ENCODE data around the gene SPRN. TPM values are rescaled to one million over a fixed set of nuclear protein-coding genes. Genes with fewer than 3 reads are reported as not detected.
A peak's percentile ranks its signal among the peaks of the same experiment; 100 is the strongest.
"Not testable (repeated sequence)": the region's sequence is repeated elsewhere in the genome, so short reads cannot be mapped to it uniquely, and the experiment has no call there.

The SPRN gene
- total RNA-seq, 2 experiments from 2014 or later: not detected

DNA sequence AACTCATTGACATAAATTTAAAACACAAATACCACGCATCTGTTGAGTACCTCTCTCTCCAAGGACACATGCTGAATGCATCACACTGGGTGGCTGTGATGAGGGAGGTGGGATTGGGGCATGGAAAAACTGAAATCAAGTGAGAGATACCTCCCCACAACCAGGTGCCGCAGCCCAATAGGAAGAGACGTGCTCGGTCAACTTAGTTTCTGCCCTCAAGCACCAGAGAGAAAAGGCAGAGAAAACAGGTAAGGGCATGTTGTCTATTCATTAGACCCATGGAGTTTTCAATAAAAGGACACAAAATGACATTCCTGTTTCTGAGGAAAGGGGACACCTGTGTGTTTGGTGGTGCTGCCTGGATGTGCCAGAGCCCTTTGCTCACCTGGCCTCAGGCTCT, 5.1 kb upstream of the SPRN start:
- CTCF ChIA-PET, DNase-seq, ATAC-seq: not testable (repeated sequence)

DNA sequence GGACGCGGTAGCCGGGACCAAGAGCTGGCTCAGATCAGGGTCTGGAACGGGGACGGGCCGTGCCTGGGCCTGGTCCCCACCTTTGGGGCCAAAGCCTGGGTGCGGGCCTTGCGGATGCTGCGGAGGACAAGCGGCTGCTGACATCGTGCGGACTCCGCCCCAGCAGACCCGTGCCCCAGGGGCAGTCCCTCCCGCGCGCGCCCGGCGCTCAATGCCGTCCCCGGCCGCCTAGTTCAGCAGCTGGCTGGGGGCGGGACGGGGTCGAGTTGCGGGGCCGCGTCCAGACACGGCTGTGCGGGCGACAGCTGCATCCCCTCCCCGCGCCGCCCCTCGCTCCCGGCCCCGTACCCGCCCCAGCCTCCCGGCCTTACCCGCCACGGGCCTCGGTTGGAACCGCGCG, 323 bp downstream of the SPRN start:
- H3K4me1 Mint-ChIP-seq; H3K4me3 Mint-ChIP-seq; H3K27me3 Mint-ChIP-seq; H3K27ac Mint-ChIP-seq; H3K9me3 Mint-ChIP-seq (ENCODE audit: low read depth); CTCF ChIA-PET; POLR2A ChIA-PET; intact Hi-C loops (cut with DNase I, micrococcal nuclease); DNase-seq; H3K36me3 Mint-ChIP-seq (ENCODE audit: low read depth); ATAC-seq: not testable (repeated sequence)

More for the DNA sequence above, 5.1 kb upstream of the SPRN start:
- H3K9me3 Mint-ChIP-seq (ENCODE audit: low read depth); H3K27ac Mint-ChIP-seq; H3K4me3 Mint-ChIP-seq; POLR2A ChIA-PET; H3K36me3 Mint-ChIP-seq (ENCODE audit: low read depth); H3K27me3 Mint-ChIP-seq; H3K4me1 Mint-ChIP-seq: not testable (repeated sequence)
- intact Hi-C loops (cut with DNase I, micrococcal nuclease): loop anchor here (2.0 to 5.0 kb wide), 2 partner anchors 143 kb away; no protein-coding TSS in a partner anchor

DNA sequence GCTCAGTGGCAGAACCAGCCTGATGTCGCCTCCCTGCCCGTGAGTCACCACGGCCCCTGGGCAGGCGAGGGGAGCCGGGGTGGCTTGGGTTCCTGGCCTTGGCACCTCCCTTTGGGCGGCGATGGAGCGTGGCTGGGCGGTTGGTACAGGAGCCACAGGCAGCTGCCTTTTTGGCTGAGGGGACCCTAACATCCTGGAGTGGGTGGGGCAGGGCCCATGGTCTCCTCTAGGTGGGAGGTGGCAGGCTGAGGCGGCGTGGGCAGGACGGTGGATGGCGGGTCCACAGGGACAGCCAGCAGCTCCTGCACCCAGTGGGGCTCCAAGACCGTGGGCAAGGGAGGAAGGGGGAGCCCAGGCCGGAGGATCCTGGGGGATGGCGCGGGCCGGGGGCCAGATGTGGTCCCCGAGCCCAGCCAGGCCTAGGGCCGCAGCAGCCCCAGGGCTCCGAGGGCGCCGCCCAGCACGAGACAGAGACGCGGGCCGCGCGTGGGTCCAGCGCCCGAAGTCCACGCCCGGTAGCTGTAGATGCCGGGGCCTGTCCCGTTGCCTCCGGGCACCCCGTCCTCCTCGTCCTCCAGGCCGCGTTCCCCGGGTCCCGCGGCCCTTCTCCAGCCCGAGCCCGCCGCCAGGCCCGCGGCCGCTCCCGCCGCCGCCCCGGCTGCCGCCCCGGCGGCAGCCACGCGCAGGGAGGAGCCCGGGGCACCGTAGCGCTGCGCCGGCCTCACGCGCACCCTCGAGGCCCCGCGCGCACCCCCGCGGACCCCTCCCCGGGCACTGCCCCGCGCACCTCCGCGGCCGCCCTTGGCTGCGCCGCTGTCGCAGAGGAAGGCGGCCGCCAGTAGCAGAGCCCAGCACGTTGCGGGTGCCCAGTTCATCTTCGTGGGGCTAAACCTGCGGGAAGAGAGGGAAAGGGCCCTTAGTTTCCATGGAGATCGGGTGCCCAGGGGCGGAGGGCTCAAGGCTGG, 1.3 kb downstream of the SPRN start:
- ATAC-seq (peak; percentile 43), DNase-seq (no peak)
- no peaks in the 10 kb centered on the region for H3K4me1 Mint-ChIP-seq
- H3K27me3 Mint-ChIP-seq: peaks cover 2% of the 10 kb centered on the region
- ChIA-PET CTCF (no interaction called here), POLR2A (no interaction called here)
- no peak overlapping the region for H3K4me3 Mint-ChIP-seq
- intact Hi-C loops (cut with DNase I, micrococcal nuclease): no loop called here
- H3K36me3 Mint-ChIP-seq (ENCODE audit: low read depth): peaks cover 6% of the 10 kb centered on the region
- H3K27ac Mint-ChIP-seq: no peak overlapping the region
- no peaks in the 10 kb centered on the region for H3K9me3 Mint-ChIP-seq (ENCODE audit: low read depth)

DNA sequence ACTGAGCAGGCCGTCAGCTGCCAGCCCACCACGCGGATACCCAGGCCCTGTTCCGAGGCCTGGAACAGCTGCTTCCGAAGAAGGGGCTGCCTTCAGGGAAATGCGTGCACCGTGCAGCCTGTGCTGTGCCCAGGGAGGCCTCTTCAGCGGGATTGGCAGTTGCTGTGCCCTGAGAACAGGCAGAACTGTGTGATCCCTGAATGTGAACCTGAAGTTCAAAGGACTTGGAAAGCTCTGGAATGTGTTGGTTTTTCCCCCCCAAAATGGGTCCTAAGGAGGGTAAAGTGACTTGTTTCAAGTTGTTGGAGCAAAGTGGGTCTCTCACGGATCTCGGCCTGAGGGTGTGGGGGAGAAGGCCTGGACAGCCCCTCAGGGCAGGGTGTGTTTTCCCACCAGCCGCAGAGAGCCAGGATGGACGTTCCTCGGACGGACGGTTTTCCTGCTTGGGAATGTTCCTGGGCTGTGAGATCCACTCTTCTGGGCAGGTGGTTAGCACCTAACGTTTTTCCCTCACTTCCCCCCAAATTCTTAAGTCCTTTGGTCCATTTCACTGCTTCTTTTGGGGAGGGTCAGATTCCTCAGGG, 2.1 kb downstream of the SPRN start:
- no peak for ATAC-seq
- POLR2A ChIA-PET: no interaction called here
- Mint-ChIP-seq H3K4me1 (no peaks in the 10 kb centered on the region), H3K36me3 (ENCODE audit: low read depth) (peaks cover 6% of the 10 kb centered on the region), H3K4me3 (no peak overlapping the region), H3K9me3 (ENCODE audit: low read depth) (no peaks in the 10 kb centered on the region), H3K27ac (no peak overlapping the region), H3K27me3 (peaks cover 2% of the 10 kb centered on the region)
- DNase-seq: no peak
- CTCF ChIA-PET: no interaction called here
- intact Hi-C loops (cut with DNase I, micrococcal nuclease): no loop called here

DNA sequence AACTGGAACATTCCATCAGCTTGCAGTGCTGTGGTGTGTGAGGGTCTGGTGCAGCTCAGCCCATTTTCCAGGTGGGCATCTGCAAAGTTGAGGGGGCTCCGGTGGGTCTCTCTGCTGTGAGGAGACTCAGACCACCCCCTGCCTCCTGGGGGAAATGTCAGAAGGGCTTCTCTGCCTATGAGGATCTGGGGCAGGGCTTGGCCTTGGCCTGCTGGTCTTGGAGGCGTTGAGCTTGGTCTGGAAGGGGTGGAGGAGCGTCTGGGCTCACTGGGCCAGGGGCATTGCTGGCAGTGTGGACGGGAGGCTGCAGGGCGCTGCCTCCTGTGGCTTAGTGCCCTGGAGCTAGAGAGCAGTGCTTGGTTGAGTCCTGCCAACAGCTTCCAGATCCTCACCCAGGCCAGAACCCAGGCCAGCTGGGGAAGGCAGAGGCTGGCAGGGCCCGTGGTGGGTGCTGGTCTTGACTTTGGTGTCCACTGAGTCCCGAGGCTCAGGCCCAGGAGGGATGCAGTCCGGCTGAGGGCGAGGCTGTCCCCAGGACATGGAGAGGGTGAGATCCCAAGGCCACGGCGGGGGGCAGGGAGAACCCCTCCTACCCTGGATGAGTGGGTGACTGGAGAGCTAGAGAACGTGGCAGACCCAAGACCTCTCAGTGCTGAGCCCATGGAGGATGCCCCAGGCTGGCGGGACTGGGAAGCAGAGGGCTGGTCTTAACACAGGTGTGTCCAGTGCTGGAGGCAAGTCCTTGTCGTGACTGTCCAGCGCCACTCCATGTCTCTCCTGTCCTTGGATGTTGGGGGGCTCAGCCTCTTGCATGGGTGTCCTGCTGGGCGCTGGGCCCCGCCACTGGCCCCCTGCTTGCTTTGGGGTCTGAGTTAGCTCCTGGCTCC, 2.8 kb downstream of the SPRN start:
- ChIA-PET CTCF (interaction anchor here (0.5 kb wide), 1 partner anchor 99 kb away, joined by 3 read pairs; no protein-coding TSS in a partner anchor), POLR2A (no interaction called here)
- intact Hi-C loops (cut with DNase I, micrococcal nuclease): no loop called here
- Mint-ChIP-seq H3K9me3 (ENCODE audit: low read depth) (no peaks in the 10 kb centered on the region), H3K27ac (no peak overlapping the region), H3K4me3 (no peak overlapping the region), H3K27me3 (peaks cover 2% of the 10 kb centered on the region), H3K36me3 (ENCODE audit: low read depth) (peaks cover 6% of the 10 kb centered on the region), H3K4me1 (no peaks in the 10 kb centered on the region)
- DNase-seq (no peak), ATAC-seq (no peak)

DNA sequence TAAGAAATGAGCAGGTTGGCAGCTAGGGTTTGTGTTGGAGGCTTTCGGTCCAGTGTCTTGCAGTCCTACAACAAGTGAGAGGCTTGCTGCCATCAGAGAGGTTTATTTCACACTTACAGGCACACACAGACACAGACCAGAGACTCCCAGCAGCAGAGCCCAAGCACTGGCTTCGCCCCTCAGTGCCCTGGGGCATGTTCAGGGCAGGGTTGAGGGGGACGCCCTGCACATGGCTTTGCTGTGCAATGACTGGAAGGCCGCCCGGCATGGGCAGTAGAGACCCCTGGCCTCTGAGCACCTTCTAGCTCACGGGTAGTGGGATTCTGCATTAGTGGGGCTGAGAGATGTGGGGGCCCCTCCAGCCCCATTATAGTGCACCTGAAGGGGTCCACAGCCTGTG, 3.8 kb downstream of the SPRN start:
- DNase-seq (no peak), ATAC-seq (no peak)
- ChIA-PET CTCF (interaction anchor here (0.9 kb wide), 1 partner anchor 17 kb away, joined by 3 read pairs; no protein-coding TSS in a partner anchor), POLR2A (no interaction called here)
- H3K27me3 Mint-ChIP-seq: peaks cover 2% of the 10 kb centered on the region
- H3K9me3 Mint-ChIP-seq (ENCODE audit: low read depth): peaks cover 2% of the 10 kb centered on the region
- no peaks in the 10 kb centered on the region for H3K4me1 Mint-ChIP-seq
- H3K27ac Mint-ChIP-seq: no peak overlapping the region
- H3K36me3 Mint-ChIP-seq (ENCODE audit: low read depth): peaks cover 12% of the 10 kb centered on the region
- H3K4me3 Mint-ChIP-seq: no peak overlapping the region
- intact Hi-C loops (cut with DNase I, micrococcal nuclease): no loop called here

DNA sequence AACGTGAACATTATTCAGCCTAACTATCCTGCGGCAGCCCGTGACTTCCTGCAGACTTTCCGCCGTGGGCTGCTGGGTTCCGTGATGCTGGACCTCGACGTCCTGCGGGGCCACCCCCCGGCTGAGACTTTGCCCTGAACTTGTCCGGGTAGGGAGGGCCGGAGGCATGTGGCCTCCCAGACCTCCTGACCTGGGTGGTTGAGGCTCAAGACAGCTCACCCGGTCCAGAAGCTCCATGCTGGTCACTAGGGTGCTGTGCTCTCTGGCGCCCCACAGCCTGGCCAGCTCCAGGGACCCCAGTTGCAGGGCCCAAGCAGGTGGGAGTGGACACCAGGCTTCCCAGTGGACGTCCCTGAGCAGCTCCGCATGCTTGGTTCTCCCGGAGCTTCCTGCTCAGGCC, 4.4 kb downstream of the SPRN start:
- H3K27ac Mint-ChIP-seq: no peak overlapping the region
- no peak for ATAC-seq
- CTCF ChIA-PET: interaction anchor here (0.9 kb wide), 1 partner anchor 17 kb away, joined by 3 read pairs; no protein-coding TSS in a partner anchor

DNA sequence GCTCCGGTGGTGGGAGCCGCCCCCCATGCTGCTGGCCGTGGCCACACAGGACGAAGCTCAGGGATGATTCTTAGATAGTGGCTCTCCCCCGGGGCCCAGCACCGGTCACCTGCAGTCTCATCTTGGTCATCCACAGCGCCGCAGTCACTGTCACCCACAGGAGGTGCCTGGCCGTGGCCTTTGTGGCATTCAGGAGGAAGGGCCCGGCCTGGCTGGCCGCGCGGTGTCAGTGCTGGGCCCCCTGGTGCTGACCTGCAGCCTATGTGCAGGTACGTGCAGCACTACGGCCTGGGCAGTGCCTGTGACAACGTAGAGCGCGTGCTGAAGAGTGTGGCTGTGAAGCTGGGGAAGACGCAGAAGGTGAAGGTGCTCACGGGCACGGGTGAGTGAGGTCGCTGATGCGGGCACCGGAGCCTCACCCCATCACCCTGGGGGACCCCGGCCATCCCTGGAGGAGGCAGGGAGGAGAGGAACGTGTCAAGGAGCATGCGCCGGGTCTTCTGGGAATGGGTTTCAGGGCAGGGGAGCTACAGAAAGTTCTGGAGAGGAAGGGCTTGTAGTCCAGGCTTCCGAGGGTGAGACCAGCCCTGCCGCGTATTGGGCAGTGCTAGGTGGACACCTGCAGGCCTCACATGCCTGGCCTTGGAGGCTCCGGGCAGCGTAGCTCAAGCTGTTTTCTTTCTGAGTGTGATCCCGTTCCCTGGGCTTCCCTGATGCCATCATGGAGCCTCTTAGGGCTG, 5.0 kb downstream of the SPRN start:
- no peak for DNase-seq
- ChIA-PET POLR2A (no interaction called here), CTCF (no interaction called here)
- intact Hi-C loops (cut with DNase I, micrococcal nuclease): no loop called here
- ATAC-seq: no peak
- H3K4me1 Mint-ChIP-seq: no peaks in the 10 kb centered on the region
- peaks cover 22% of the 10 kb centered on the region for H3K36me3 Mint-ChIP-seq (ENCODE audit: low read depth)
- no peak overlapping the region for H3K4me3 Mint-ChIP-seq
- peaks cover 2% of the 10 kb centered on the region for H3K9me3 Mint-ChIP-seq (ENCODE audit: low read depth)
- peaks cover 2% of the 10 kb centered on the region for H3K27me3 Mint-ChIP-seq
- H3K27ac Mint-ChIP-seq: no peak overlapping the region

More for the DNA sequence above, 4.4 kb downstream of the SPRN start:
- H3K9me3 Mint-ChIP-seq (ENCODE audit: low read depth): peaks cover 2% of the 10 kb centered on the region
- peaks cover 17% of the 10 kb centered on the region for H3K36me3 Mint-ChIP-seq (ENCODE audit: low read depth)
- no peak for DNase-seq
- no peaks in the 10 kb centered on the region for H3K4me1 Mint-ChIP-seq
- POLR2A ChIA-PET: no interaction called here
- peaks cover 2% of the 10 kb centered on the region for H3K27me3 Mint-ChIP-seq
- intact Hi-C loops (cut with DNase I, micrococcal nuclease): no loop called here
- no peak overlapping the region for H3K4me3 Mint-ChIP-seq

DNA sequence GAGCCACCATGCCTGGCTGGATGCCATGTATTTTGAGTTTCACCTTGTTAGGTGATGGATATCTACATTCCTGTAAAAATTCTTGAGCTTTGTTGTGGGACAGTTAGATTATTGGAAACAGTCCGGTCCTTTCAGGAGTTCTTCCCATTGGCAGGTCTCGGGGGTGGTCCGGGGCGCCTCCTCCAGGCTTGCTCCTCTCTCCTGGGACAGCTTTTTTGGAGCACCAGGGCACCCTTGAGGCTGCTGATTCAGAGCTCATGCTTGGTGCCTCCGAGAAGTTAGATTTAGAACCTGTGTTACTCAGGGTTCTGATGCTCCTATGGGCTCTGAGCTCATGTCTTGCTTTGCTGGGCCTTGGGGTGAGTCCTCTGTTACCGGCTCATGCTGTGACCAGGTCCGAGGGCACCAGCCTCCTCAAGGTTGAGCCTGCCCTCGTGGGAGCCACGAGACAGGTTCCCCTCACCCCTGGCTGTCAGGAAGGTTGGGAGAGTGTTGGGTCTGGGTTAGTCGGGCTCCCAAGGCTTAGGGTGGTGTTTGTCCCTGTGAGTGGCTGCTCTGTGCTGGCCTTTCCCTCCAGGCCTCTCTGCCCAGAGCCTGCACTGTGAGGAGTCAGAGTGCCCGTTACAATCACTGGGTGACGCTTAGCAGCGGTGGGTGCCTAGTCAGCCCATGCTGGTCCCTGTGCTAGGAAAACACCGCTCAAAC, 6.0 kb downstream of the SPRN start:
- H3K9me3 Mint-ChIP-seq (ENCODE audit: low read depth): peaks cover 2% of the 10 kb centered on the region
- no peak for DNase-seq
- H3K36me3 Mint-ChIP-seq (ENCODE audit: low read depth): peaks cover 28% of the 10 kb centered on the region
- intact Hi-C loops (cut with DNase I, micrococcal nuclease): no loop called here
- peaks cover under 1% of the 10 kb centered on the region for H3K27me3 Mint-ChIP-seq
- CTCF ChIA-PET: no interaction called here
- no peak overlapping the region for H3K27ac Mint-ChIP-seq
- no peaks in the 10 kb centered on the region for H3K4me1 Mint-ChIP-seq
- POLR2A ChIA-PET: no interaction called here
- no peak overlapping the region for H3K4me3 Mint-ChIP-seq
- no peak for ATAC-seq

DNA sequence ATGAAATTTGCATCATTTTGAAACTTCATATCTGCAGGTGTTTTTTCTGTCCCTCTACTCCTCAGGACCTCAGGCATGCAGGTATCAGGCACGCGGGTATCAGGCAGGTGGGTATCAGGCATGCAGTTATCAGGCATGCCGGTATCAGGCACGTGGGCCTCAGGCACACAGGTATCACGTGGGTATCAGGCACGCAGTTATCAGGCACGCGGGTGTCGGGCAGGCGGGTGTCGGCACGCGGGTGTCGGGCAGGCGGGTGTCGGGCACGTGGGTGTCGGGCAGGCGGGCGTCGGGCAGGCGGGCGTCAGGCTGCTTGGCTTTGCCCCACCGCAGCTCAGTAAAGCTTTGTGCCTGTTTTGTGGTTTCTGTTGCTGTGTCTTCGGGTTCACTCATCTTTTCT, 8.7 kb downstream of the SPRN start:
- peaks cover 54% of the 10 kb centered on the region for H3K36me3 Mint-ChIP-seq (ENCODE audit: low read depth)

More for the DNA sequence above, 8.7 kb downstream of the SPRN start:
- no peaks in the 10 kb centered on the region for H3K27me3 Mint-ChIP-seq
- ATAC-seq (no peak), DNase-seq (no peak)
- POLR2A ChIA-PET: no interaction called here
- no peak overlapping the region for H3K4me3 Mint-ChIP-seq
- H3K9me3 Mint-ChIP-seq (ENCODE audit: low read depth): peaks cover 18% of the 10 kb centered on the region
- no peaks in the 10 kb centered on the region for H3K4me1 Mint-ChIP-seq
- intact Hi-C loops (cut with DNase I, micrococcal nuclease): no loop called here
- CTCF ChIA-PET: no interaction called here
- H3K27ac Mint-ChIP-seq: no peak overlapping the region
